Effector CD4-positive, alpha-beta T cell (primary cell): ENCODE results near the gene EFS.

ENCODE experiments used
- DNase-seq: peaks from one replicate; pipeline ENCODE4 v3.0.0-alpha.2; 2020

The EFS gene

DNA sequence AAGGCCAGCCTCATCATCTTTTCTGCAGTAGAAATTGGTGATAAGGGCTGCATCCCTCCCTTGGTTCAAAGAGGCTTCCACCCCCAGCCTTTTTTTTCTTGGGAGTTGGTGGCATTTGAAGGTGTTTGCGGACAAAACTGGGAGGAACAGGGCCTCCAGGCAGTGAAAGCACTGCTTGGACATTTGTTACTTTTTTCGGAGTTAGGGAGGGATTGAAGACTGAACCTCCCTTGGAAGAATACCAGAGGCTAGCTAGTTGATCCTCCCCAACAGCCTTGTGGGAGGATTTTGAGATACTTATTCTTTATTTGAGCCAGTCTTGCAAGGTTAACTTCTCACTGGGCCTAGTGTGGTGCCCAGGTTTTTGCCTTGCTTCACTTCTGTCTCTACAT lies 40.5 kb downstream of the EFS start:
- DNase-seq: no peak

DNA sequence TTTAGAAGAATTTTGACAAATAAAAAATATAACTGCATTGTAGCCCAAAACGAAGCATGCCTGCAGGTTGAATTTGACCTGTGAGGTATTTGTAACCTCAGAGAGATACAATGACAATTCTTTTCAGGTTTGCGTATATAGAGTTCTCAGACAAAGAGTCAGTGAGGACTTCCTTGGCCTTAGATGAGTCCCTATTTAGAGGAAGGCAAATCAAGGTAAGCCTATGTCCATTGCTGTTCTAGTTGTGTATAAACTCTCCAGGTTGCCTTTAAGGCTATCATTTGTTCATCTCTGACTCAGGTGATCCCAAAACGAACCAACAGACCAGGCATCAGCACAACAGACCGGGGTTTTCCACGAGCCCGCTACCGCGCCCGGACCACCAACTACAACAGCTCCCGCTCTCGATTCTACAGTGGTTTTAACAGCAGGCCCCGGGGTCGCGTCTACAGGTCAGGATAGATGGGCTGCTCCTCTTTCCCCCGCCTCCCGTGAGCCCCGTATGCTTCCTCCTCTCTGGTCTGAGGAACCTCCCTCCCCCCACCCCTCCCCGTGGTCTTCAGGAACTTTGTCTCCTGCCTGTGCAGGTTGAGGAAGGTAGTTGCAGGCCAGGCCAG lies 41.0 kb downstream of the EFS start:
- DNase-seq: no peak

DNA sequence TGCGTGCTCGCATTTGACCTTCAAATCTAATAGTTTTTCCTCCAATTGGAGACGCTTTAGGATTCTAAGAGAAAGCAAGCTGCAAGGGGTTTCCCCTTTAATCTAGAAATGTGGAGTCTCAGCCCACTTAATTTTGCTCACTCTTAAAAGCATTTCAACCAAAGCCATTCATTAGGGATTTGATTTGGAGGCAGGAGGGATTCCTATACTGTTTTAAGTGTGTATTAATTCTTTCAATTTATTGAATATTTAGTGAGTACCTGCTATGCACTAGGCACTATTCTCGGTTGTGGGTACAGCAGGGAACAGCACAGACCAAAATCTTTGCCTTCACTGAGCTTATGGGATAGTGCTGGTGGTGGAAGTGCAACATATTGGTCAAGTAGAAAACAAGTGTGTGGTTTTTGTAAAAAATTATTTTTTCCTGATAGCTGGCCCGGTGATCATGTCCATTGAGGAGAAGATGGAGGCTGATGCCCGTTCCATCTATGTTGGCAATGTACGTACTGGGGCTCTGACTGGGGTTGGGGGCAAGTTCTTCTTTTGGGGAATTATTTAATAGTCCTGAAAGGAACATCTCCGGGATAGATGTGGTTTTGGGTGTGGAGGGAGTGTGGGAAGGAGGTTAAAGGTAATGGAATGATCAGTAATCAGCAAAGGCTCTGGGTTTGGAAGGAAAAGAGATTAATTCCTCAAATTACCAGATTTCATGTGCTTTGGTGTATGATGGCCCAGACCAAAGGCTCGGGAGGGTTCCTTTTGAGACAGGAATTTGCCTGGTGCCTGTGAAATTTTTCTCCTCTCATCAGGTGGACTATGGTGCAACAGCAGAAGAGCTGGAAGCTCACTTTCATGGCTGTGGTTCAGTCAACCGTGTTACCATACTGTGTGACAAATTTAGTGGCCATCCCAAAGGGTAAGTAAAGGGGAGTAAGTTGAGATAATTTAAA lies 42.1 kb downstream of the EFS start:
- no peak for DNase-seq

DNA sequence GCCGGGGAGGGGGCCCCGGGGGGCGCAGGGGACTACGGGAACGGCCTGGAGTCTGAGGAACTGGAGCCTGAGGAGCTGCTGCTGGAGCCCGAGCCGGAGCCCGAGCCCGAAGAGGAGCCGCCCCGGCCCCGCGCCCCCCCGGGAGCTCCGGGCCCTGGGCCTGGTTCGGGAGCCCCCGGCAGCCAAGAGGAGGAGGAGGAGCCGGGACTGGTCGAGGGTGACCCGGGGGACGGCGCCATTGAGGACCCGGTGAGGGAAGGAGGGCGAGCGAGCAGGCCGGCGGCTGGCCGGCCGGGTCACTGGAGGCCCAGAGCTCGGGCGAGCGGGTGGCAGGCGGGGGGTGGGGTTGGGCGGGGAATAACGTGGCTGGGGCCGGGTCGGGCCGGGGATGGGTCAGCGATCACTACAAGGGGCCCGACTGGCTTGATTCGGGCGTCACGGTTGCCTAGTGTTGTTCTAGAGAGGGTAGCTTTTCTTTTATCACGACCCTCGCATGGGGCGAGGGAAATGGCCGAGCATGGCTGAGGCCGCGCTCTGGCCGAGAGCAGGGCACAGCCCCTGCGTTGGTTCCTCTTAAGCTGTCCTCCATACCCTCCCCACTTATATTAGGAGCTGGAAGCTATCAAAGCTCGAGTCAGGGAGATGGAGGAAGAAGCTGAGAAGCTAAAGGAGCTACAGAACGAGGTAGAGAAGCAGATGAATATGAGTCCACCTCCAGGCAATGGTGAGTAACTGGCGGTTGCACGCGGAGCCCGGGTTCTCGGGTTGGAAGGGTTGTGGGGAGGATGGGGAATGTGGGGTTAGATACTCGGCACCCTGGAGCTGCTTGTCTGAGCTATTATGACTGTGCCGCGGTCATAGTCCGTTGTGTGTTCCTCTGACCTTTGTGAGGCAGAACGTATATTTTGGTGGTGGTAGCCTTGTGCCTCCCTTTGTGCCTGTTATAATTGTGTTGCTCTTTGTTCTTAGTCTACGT lies 43.1 kb downstream of the EFS start:
- DNase-seq: peak; percentile 30

DNA sequence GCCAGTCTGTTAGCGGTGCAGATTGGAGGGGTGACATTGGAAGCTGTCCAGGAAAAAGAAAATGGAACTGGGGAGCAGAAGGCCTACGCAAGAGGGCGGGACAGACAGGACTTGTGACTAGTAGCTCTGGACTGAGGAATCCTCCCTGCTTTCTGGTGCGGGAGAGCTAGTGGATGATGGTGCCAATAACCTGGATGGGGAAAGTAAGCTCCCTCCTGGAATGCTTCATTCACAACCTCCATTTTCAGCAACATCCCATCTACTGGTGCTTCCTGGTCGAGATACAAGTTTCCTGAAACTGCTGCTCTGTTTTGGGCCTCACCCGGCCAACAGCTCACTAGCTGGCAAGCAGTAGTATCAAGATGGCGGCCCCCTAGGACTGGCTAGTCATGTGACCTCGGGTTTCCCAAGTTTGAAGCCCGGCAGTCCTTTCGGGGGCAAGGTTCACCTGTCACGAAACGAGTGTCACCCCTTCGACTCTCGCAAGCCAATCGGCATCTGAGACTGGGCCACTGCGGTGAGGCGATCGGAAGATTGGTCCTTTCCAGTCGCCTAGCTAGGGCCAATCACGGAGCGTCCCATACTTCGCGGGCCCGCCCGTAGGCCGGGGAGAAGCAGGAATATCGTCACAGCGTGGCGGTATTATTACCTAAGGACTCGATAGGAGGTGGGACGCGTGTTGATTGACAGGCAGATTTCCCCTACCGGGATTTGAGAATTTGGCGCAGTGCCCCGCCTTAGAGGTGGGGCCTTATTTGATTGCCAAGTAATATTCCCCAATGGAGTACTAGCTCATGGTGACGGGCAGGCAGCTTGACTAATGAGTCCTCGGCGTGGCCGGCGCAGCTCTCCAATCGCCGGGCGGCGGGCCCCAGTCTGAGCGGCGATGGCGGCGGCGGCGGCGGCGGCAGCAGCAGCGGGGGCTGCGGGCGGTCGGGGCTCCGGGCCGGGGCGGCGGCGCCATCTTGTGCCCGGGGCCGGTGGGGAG lies 44.1 kb downstream of the EFS start, which contains the start of gene PABPN1:
Gene PABPN1 (plus strand): TSS at position 874 of the 988 bp plus-strand sequence. CDS start 13 bp downstream, at position 887.
- DNase-seq: peak; percentile 95

DNA sequence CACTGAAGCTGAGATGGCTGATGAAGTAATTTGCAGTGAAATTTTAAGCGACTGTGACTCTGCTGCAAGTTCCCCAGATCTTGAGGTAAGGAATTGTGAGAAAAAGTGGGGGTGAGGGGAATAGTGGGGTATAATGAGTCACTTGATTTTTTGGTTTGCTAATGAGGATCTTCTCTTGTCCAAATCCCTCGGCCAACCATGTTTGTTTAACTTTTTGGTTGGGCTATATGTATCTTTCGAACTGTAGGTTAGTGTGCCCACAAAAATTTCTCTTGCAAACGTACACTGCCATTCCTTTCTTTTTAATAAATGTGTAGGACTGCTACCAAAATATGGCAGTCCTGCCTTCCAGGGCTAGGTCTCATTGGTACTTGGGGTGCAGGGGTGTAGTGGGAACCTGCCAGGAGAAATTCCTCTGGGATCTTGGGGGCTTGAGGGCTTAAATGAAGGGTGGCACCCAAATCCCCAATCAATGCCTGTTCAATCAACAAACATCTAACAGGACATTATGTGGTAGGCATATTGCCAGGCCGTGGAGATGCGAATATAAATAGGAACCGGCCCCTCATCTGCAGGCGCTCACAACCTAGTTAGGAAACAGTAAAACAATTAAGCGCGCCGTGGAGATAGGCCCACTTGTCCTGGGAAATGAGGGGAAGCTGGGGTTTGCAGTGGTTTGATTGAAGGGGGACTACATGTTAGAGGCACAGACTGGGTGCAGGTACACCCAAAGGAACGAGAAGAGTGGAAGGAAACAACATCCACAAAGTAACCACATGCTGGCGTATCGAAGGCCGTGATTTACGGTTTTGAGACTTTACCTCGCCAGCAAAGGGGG lies 45.0 kb downstream of the EFS start:
- DNase-seq: no peak

DNA sequence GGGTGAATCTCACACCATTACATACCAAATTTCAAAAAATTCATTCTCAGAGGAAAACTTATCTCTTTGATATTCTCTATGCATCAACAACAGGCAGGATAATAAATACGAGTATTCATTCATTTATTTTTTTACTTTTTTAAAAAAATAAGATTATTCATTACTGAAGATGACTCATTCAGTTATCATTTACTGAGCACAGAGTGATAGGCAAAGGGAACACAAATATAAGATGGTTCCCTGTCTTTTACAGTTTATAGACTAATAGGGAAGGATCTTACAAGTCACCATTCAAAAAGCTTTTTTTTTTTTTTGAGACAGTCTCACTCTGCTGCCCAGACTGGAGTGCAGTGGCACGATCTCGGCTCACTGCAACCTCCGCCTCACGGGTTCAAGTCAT lies 48.7 kb downstream of the EFS start:
- DNase-seq: no peak

DNA sequence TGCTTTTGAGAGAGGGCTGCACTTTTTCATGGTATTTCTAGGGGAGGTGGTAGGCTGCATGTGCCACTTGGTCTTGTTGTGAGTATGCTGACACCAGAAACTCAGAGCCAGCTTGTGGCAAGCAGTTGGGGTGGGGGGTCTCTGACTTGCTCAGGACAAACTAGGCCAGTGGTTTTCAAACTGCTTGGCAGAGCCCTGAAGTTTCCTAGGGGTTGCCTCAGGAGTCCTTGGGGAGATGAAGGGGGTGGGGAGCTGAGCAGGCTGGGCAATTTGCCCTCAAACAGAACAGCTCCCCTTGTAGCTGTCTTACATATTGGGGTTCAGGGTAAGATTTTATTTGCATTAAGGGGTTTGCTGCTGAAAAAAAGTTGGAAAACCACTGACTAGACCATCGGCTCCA lies 54.4 kb downstream of the EFS start:
- no peak for DNase-seq

DNA sequence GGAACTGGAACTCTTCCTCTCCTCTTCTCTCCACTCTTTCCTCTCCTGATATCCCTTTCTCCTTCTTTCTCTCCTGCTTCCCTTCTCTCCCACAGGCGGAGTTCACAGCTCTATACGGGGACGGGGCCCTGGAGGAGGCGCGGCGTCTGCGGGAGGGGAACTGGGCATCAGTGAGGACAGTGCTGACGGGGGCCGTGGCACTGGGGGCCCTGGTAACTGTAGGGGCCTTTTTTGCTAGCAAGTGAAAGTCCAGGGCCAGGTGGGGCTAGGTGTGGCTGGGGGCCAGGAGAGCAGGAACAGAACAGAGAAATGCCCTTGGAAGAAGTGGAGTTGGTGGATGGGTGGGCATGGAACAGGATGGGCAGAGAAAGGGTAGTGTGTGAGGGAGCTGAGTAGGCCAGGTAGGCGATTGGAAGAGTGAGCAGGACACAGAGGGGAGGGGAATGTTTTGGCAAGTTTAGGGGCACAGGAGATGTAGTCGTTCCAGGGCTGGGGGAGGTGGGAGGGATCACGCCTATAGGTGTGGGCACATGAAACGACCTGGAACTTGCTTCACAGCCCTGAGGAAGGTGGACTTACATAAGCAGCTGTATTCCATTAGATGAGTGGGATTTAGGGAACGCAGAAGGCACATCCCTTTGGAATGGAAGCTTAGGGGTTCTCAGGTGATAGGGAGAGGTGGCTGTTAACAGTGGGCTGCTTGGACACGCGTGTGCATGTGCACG lies 56.1 kb downstream of the EFS start:
- no peak for DNase-seq

DNA sequence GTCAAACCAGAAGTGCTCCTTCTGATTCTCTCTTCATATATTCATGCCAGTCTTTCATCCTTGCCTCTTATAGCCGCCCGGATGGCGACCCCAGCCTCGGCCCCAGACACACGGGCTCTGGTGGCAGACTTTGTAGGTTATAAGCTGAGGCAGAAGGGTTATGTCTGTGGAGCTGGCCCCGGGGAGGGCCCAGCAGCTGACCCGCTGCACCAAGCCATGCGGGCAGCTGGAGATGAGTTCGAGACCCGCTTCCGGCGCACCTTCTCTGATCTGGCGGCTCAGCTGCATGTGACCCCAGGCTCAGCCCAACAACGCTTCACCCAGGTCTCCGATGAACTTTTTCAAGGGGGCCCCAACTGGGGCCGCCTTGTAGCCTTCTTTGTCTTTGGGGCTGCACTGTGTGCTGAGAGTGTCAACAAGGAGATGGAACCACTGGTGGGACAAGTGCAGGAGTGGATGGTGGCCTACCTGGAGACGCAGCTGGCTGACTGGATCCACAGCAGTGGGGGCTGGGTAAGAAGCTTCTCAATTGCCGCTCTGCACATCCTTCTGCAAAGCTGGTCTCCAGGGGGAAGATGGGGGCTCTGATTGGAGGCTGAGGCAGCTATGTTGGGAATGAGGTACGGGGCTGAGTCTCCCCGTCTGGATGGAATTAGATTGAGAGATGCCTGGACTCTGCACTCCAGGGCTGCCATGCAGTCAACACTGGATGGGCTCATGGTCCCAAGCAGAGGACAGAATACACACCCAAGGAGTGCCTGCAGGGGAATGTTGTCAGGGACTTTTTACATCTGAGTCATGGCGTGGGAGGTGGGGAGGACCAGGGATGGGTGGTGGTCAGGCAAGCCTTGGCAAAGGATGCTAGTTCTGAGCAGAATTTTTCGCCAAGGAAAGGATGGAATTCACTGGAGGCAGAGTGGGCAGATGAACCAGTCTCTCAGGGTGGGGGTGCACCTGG lies 57.0 kb downstream of the EFS start:
- DNase-seq: no peak

DNA sequence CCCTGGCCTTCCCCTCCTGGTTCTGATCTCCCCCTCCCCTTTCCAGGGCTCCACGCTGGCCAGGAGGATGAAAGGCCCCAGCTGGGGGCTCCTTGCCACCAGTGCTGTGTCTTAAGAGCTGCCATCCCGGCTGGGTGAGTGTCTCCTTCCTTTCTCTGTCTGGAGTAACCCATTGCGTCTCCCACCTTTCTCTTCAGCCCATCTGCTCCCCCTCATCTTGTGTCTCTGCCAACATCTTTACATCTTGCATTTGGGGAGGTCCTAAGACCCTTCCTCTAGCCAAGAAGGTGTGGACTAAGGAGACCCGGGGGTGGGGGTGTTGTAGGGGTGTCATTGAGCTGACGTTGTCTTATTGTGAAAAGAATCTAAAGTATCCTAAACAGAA lies 57.8 kb downstream of the EFS start:
- DNase-seq: no peak

DNA sequence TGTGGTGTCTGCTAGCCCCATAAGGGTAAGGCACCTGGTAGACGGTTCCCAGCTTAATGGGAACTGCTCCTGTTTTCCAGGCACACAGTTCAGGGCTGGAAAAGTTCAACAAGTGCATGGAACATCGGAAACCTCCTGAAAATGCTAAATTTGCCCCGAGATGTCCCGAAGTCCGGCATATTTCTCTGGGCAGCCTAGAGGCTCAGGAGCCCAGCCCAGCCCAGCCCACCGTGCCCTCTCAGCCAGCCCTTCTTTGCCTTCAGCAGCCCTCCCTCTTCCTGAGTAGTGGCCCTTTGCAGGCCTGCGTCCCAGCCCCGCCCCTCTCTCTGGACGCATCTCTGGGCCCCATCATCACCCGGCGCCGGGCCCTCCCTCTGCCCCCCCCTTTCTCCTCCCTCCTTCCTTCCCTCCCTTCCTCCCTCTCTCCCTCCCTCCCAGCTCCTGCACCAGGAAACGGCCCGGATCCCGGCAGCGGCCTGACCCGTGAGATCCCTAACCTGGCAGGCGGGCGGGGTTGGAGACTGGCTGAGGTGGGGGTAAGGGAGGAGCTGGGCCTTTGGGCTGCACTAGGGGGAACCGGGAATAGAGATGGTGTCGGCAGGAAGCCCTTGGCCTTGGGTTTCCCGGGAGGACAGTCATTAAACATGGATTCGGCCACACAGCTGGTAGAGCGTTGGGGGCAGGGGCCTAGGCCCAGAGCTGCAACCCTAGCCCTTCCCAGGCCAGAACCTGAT lies 58.4 kb downstream of the EFS start, which contains the start of gene BCL2L2:
Gene BCL2L2 (plus strand): TSS at position 422 of the 734 bp plus-strand sequence. CDS start 935 bp downstream, outside the sequence.
- DNase-seq: no peak
